HUES64 (cell line): ENCODE measurements around the gene TBC1D22A.

Source experiments
- H3K27ac ChIP-seq: 2 replicates; pipeline ENCODE4 v1.7.0; 2013; ENCODE audit warnings: low read depth, low read length, inconsistent platforms
- H3K27me3 ChIP-seq: 2 replicates; pipeline ENCODE4 v1.6.1; 2013; ENCODE audit warnings: mild to moderate bottlenecking, low read length; ENCODE audit not compliant: insufficient read depth
- H3K36me3 ChIP-seq: 2 replicates; pipeline ENCODE4 v1.6.1; 2013; ENCODE audit warnings: mild to moderate bottlenecking, low read length; ENCODE audit not compliant: insufficient read depth
- H3K4me1 ChIP-seq: 2 replicates; pipeline ENCODE4 v1.6.1; 2013; ENCODE audit warnings: mild to moderate bottlenecking, low read length, moderate library complexity; ENCODE audit not compliant: insufficient read depth
- H3K4me3 ChIP-seq: 2 replicates; pipeline ENCODE4 v1.5.1; 2013; ENCODE audit warnings: mild to moderate bottlenecking, low read length, moderate library complexity
- H3K9ac ChIP-seq: 2 replicates; pipeline ENCODE4 v1.6.1; 2013; ENCODE audit warnings: mild to moderate bottlenecking, low read depth, low read length
- H3K9me3 ChIP-seq: 2 replicates; pipeline ENCODE4 v1.6.1; 2013; ENCODE audit warnings: low read depth, low read length; ENCODE audit not compliant: insufficient read depth
- WGBS: fragments of 150-250, 120-280 bp; methylation state at CpG from one replicate; pipeline ENCODE4 v1.1.7; 2013; ENCODE audit warnings: missing lambda C conversion rate; 5-methylcytosine and 5-hydroxymethylcytosine counted together

TBC1D22A gene

GRCh38 chr22:47127441-47127871 lies 365.0 kb downstream of the TBC1D22A start:
- Histone ChIP-seq H3K36me3 (no peaks in the 10 kb centered on the region), H3K9me3 (no peaks in the 10 kb centered on the region), H3K27me3 (no peaks in the 10 kb centered on the region), H3K4me3 (no peak overlapping the region), H3K27ac (no peak overlapping the region), H3K4me1 (peaks cover 8% of the 10 kb centered on the region), H3K9ac (no peak overlapping the region)
- 94% methylated on average over 15 of the region's 15 CpGs for WGBS

GRCh38 chr22:47128216-47128615 lies 365.8 kb downstream of the TBC1D22A start:
- no peaks in the 10 kb centered on the region for H3K27me3 ChIP-seq
- H3K9me3 ChIP-seq: no peaks in the 10 kb centered on the region
- no peak overlapping the region for H3K4me3 ChIP-seq
- H3K36me3 ChIP-seq: no peaks in the 10 kb centered on the region
- WGBS: 90% methylated on average over 5 of the region's 7 CpGs
- peaks cover 8% of the 10 kb centered on the region for H3K4me1 ChIP-seq
- no peak overlapping the region for H3K9ac ChIP-seq
- H3K27ac ChIP-seq: no peak overlapping the region

DNA sequence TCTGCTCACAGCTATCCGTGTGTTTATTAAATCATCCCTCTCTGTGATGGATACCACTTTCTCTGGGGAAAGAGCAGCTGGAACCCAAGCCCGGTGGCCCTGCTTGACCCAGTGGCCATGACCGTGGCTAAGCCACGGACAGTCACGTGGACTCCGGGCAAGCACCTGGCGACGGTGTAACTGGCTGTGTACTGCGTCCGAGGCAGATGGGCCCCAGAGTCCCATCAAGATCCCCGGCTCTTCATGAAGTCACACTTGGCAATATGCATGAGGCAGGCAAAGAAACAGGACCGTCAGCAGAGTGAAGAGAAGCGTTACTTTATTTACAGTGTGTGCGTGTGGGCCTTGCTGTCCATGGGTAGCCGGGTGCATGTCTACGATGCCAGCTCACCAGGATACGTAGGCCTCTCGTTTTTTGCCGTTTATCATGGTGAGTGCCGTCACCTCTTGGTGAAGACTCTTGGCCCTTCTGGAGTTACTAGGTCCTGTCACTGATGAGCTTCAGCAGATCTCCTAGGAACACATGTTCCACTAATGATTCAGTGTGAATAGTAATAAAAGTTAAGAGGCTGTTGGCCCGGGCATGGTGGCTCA lies 366.3 kb downstream of the TBC1D22A start:
- no peak overlapping the region for H3K9ac ChIP-seq
- H3K27ac ChIP-seq: no peak overlapping the region
- no peak overlapping the region for H3K4me3 ChIP-seq
- no peaks in the 10 kb centered on the region for H3K9me3 ChIP-seq
- H3K36me3 ChIP-seq: no peaks in the 10 kb centered on the region
- no peaks in the 10 kb centered on the region for H3K27me3 ChIP-seq
- peaks cover 6% of the 10 kb centered on the region for H3K4me1 ChIP-seq
- WGBS: 95% methylated on average over 21 of the region's 21 CpGs

DNA sequence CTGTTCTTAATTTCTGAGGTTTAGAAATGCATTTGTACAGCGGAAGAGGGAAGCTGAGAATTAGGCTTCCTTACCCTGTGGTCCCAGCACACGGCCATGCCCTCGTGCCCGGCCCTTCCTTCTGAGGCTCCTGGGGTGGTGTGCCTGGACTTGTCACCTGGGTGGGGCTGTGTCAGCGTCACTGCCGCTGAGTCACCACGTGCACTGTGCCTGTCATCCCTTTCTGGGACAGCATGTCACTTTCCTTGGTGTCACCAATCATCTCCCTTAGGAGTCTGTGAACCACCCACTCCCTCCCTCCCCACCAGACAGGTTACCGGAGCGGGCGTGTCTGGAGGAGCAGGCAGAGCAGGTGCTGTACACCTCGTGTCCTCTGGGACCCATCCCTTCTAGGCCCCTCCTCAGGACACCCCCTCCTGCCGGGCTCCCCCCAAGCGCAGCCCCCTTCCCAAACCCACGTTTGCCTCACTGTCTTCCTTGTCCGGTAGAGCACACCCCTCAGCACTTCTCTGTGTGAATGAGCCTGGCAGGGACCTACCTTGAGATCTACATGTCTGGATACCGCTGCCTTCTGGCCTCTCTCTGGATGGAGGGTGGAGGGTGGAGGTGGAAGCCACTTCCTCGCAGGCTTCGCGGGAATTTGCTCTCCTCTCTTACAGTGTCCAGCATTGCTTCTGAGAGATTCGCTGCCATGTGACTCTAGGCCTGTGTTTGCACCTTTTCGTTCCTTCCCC lies 367.6 kb downstream of the TBC1D22A start:
- Histone ChIP-seq H3K36me3 (no peaks in the 10 kb centered on the region), H3K27me3 (no peaks in the 10 kb centered on the region), H3K27ac (no peak overlapping the region), H3K4me1 (no peaks in the 10 kb centered on the region), H3K9me3 (no peaks in the 10 kb centered on the region), H3K9ac (no peak overlapping the region), H3K4me3 (no peak overlapping the region)
- 88% methylated on average over 21 of the region's 21 CpGs for WGBS

GRCh38 chr22:47130883-47131631 lies 368.6 kb downstream of the TBC1D22A start:
- Histone ChIP-seq H3K36me3 (no peaks in the 10 kb centered on the region), H3K4me1 (no peaks in the 10 kb centered on the region), H3K27ac (no peak overlapping the region), H3K9ac (no peak overlapping the region), H3K9me3 (no peaks in the 10 kb centered on the region), H3K27me3 (no peaks in the 10 kb centered on the region), H3K4me3 (no peak overlapping the region)
- 97% methylated on average over 15 of the region's 16 CpGs for WGBS

DNA sequence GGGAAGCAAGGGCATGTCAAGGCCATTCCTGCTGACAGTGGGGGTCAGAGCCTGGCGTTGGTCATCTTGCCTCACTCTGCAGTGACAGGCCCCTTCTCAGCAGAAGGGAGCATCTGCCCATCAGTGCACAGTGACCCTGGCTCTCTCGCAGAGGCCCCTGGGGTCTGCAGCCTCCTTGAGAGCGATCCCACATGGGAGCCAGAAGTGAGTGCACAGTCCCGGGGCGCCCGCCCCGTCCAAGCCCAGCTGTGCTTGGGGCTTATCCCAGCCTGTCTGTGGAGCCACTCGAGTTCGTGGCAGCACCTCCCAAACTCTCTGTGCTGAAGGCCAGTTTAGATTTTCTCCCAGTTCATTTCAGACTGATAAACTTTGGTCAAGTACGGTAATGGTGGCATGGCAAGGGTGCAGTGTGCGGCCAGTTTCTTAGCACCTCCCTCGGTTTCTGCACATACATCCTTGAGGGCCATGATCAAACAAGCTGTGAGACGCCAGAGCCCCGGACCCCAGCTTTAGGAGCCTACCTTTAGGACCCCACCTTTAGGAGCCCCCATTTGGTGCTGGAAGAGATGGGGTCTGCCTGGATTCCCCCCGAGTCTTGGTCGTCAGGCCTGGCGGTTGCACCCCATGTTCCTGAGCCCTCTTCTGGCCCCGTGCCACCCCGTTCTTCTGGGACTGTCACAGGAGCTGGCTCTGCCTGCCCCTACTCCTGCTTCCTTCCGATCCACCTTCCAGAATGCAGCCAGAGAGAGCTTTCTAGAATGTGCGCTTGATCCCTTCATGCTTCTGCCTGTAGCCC lies 369.4 kb downstream of the TBC1D22A start:
- H3K36me3 ChIP-seq: no peaks in the 10 kb centered on the region
- no peak overlapping the region for H3K27ac ChIP-seq
- H3K9me3 ChIP-seq: no peaks in the 10 kb centered on the region
- no peak overlapping the region for H3K9ac ChIP-seq
- WGBS: 95% methylated on average over 21 of the region's 21 CpGs
- no peak overlapping the region for H3K4me3 ChIP-seq
- H3K27me3 ChIP-seq: no peaks in the 10 kb centered on the region
- H3K4me1 ChIP-seq: no peaks in the 10 kb centered on the region

GRCh38 chr22:47132428-47132825 lies 370.0 kb downstream of the TBC1D22A start:
- Histone ChIP-seq H3K4me3 (no peak overlapping the region), H3K27ac (no peak overlapping the region), H3K9me3 (no peaks in the 10 kb centered on the region), H3K36me3 (no peaks in the 10 kb centered on the region), H3K4me1 (no peaks in the 10 kb centered on the region), H3K27me3 (no peaks in the 10 kb centered on the region), H3K9ac (no peak overlapping the region)
- 86% methylated on average over 13 of the region's 13 CpGs for WGBS

DNA sequence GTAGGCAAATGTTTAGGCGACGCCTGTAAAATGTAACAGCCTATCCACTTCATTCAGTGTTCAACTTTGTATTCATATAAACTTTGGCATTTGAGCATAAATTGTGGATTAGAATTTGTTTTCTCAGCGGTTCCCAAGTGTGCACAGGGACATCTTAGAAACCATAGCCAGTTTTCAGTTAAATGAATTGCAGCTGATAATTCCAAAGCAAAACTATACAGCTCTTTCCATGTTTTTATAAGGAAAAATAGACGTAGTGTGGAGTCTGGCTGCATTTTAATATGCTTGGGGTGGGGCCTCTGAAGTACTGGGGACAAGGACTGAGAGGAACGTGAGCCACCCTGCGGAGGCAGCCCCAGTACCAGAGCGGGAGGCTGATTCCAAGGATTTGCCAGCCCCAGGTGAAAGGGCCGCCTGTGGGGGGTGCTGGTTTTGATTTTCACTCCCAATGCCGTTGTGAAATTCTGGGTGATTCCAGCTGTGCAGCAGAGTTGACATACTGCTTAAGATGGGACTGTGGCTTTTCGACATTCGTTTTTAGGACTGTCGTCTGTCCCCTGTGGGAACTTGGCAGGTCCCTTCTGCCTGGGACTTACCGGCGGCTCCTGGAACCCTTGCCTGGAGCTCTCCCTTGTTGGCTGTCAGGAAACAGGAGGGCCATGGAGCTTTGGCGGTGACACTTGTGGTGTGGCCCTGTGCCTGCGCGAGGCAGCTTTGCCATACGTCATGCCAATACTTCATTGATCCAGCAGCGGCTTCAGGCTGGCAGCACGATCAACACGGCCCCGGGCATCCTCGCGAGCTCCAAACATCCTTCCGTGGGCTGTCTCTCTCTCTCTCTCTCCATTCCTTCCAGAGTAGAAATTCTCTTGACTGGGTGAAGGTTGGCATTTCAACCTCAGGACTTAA lies 370.9 kb downstream of the TBC1D22A start:
- Histone ChIP-seq H3K27me3 (no peaks in the 10 kb centered on the region), H3K36me3 (no peaks in the 10 kb centered on the region), H3K4me1 (no peaks in the 10 kb centered on the region), H3K9me3 (no peaks in the 10 kb centered on the region), H3K4me3 (no peak overlapping the region), H3K27ac (no peak overlapping the region), H3K9ac (no peak overlapping the region)
- WGBS: 86% methylated on average over 23 of the region's 25 CpGs

- Histone ChIP-seq H3K27ac (no peak overlapping the region), H3K4me3 (no peak overlapping the region), H3K4me1 (no peaks in the 10 kb centered on the region), H3K9ac (no peak overlapping the region), H3K27me3 (no peaks in the 10 kb centered on the region), H3K36me3 (no peaks in the 10 kb centered on the region), H3K9me3 (no peaks in the 10 kb centered on the region)
- WGBS: 91% methylated on average over 10 of the region's 10 CpGs
These were observed 371.8 kb downstream of the TBC1D22A start for GRCh38 chr22:47134222-47134621.

GRCh38 chr22:47135338-47135737 lies 372.9 kb downstream of the TBC1D22A start:
- H3K9ac ChIP-seq: no peak overlapping the region
- 82% methylated on average over 8 of the region's 8 CpGs for WGBS
- H3K36me3 ChIP-seq: no peaks in the 10 kb centered on the region
- no peak overlapping the region for H3K4me3 ChIP-seq
- H3K4me1 ChIP-seq: no peaks in the 10 kb centered on the region
- H3K27me3 ChIP-seq: no peaks in the 10 kb centered on the region
- no peak overlapping the region for H3K27ac ChIP-seq
- H3K9me3 ChIP-seq: no peaks in the 10 kb centered on the region
